ENCODE data around the gene ACKR3.

ACKR3 gene

GRCh38 chr2:236535024-236535423, 34.6 kb upstream of the ACKR3 start:
- Histone ChIP-seq H3K36me3 (ENCODE audit: control insufficient read depth, insufficient read depth, low read length) (no peaks in the 10 kb centered on the region), H3K27me3 (ENCODE audit: control insufficient read depth, insufficient read depth, low read length) (no peaks in the 10 kb centered on the region), H3K4me1 (ENCODE audit: control insufficient read depth, insufficient read depth, low read length) (no peaks in the 10 kb centered on the region), H3K4me3 (ENCODE audit: low read length) (no peak overlapping the region), H3K27ac (ENCODE audit: low read length) (no peak overlapping the region), H3K9me3 (ENCODE audit: control insufficient read depth, insufficient read depth, low read length) (no peaks in the 10 kb centered on the region)
- no CpG with 5 or more reads among the region's 5 CpGs for WGBS (ENCODE audit: insufficient coverage, insufficient read length)
- DNase-seq (ENCODE audit: low read depth, low spot score), result no peak

GRCh38 chr2:236536727-236537398, 32.8 kb upstream of the ACKR3 start:
- no peaks in the 10 kb centered on the region for H3K4me1 ChIP-seq (ENCODE audit: control insufficient read depth, insufficient read depth, low read length)
- H3K36me3 ChIP-seq (ENCODE audit: control insufficient read depth, insufficient read depth, low read length), result no peaks in the 10 kb centered on the region
- WGBS (ENCODE audit: insufficient coverage, insufficient read length), result no CpG with 5 or more reads among the region's 6 CpGs
- no peaks in the 10 kb centered on the region for H3K27me3 ChIP-seq (ENCODE audit: control insufficient read depth, insufficient read depth, low read length)
- no peak for DNase-seq (ENCODE audit: low read depth, low spot score)
- H3K4me3 ChIP-seq (ENCODE audit: low read length), result no peak overlapping the region
- H3K9me3 ChIP-seq (ENCODE audit: control insufficient read depth, insufficient read depth, low read length), result no peaks in the 10 kb centered on the region
- H3K27ac ChIP-seq (ENCODE audit: low read length), result no peak overlapping the region

GRCh38 chr2:236538242-236538641, 31.4 kb upstream of the ACKR3 start:
- no peaks in the 10 kb centered on the region for H3K27me3 ChIP-seq (ENCODE audit: control insufficient read depth, insufficient read depth, low read length)
- no peaks in the 10 kb centered on the region for H3K4me1 ChIP-seq (ENCODE audit: control insufficient read depth, insufficient read depth, low read length)
- H3K9me3 ChIP-seq (ENCODE audit: control insufficient read depth, insufficient read depth, low read length), result no peaks in the 10 kb centered on the region
- no peak for DNase-seq (ENCODE audit: low read depth, low spot score)
- WGBS (ENCODE audit: insufficient coverage, insufficient read length), result no CpG with 5 or more reads among the region's 5 CpGs
- H3K36me3 ChIP-seq (ENCODE audit: control insufficient read depth, insufficient read depth, low read length), result no peaks in the 10 kb centered on the region
- no peak overlapping the region for H3K4me3 ChIP-seq (ENCODE audit: low read length)
- H3K27ac ChIP-seq (ENCODE audit: low read length), result no peak overlapping the region

GRCh38 chr2:236541008-236541562, 28.5 kb upstream of the ACKR3 start:
- no CpG with 5 or more reads among the region's 4 CpGs for WGBS (ENCODE audit: insufficient coverage, insufficient read length)
- Histone ChIP-seq H3K27me3 (ENCODE audit: control insufficient read depth, insufficient read depth, low read length) (no peaks in the 10 kb centered on the region), H3K36me3 (ENCODE audit: control insufficient read depth, insufficient read depth, low read length) (no peaks in the 10 kb centered on the region), H3K4me1 (ENCODE audit: control insufficient read depth, insufficient read depth, low read length) (no peaks in the 10 kb centered on the region), H3K9me3 (ENCODE audit: control insufficient read depth, insufficient read depth, low read length) (no peaks in the 10 kb centered on the region), H3K27ac (ENCODE audit: low read length) (no peak overlapping the region), H3K4me3 (ENCODE audit: low read length) (no peak overlapping the region)
- no peak for DNase-seq (ENCODE audit: low read depth, low spot score)

GRCh38 chr2:236544362-236544761, 25.3 kb upstream of the ACKR3 start:
- Histone ChIP-seq H3K27ac (ENCODE audit: low read length) (no peak overlapping the region), H3K4me1 (ENCODE audit: control insufficient read depth, insufficient read depth, low read length) (no peaks in the 10 kb centered on the region), H3K36me3 (ENCODE audit: control insufficient read depth, insufficient read depth, low read length) (no peaks in the 10 kb centered on the region), H3K9me3 (ENCODE audit: control insufficient read depth, insufficient read depth, low read length) (no peaks in the 10 kb centered on the region), H3K27me3 (ENCODE audit: control insufficient read depth, insufficient read depth, low read length) (no peaks in the 10 kb centered on the region), H3K4me3 (ENCODE audit: low read length) (no peak overlapping the region)
- no CpG with 5 or more reads among the region's 13 CpGs for WGBS (ENCODE audit: insufficient coverage, insufficient read length)
- no peak for DNase-seq (ENCODE audit: low read depth, low spot score)

GRCh38 chr2:236545248-236545658, 24.4 kb upstream of the ACKR3 start:
- Histone ChIP-seq H3K9me3 (ENCODE audit: control insufficient read depth, insufficient read depth, low read length) (no peaks in the 10 kb centered on the region), H3K4me1 (ENCODE audit: control insufficient read depth, insufficient read depth, low read length) (no peaks in the 10 kb centered on the region), H3K4me3 (ENCODE audit: low read length) (no peak overlapping the region), H3K27ac (ENCODE audit: low read length) (no peak overlapping the region), H3K27me3 (ENCODE audit: control insufficient read depth, insufficient read depth, low read length) (no peaks in the 10 kb centered on the region), H3K36me3 (ENCODE audit: control insufficient read depth, insufficient read depth, low read length) (no peaks in the 10 kb centered on the region)
- no CpG with 5 or more reads among the region's 11 CpGs for WGBS (ENCODE audit: insufficient coverage, insufficient read length)
- DNase-seq (ENCODE audit: low read depth, low spot score), result no peak

GRCh38 chr2:236545814-236546480, 23.7 kb upstream of the ACKR3 start:
- no peak overlapping the region for H3K4me3 ChIP-seq (ENCODE audit: low read length)
- H3K36me3 ChIP-seq (ENCODE audit: control insufficient read depth, insufficient read depth, low read length), result no peaks in the 10 kb centered on the region
- H3K27ac ChIP-seq (ENCODE audit: low read length), result no peak overlapping the region
- no CpG with 5 or more reads among the region's 13 CpGs for WGBS (ENCODE audit: insufficient coverage, insufficient read length)
- no peaks in the 10 kb centered on the region for H3K27me3 ChIP-seq (ENCODE audit: control insufficient read depth, insufficient read depth, low read length)
- no peak for DNase-seq (ENCODE audit: low read depth, low spot score)
- no peaks in the 10 kb centered on the region for H3K9me3 ChIP-seq (ENCODE audit: control insufficient read depth, insufficient read depth, low read length)
- H3K4me1 ChIP-seq (ENCODE audit: control insufficient read depth, insufficient read depth, low read length), result 0 out of 2 replicates have a peak, but pooled peaks cover 1% of the 10 kb centered on the region

- Histone ChIP-seq H3K36me3 (ENCODE audit: control insufficient read depth, insufficient read depth, low read length) (no peaks in the 10 kb centered on the region), H3K9me3 (ENCODE audit: control insufficient read depth, insufficient read depth, low read length) (no peaks in the 10 kb centered on the region), H3K4me1 (ENCODE audit: control insufficient read depth, insufficient read depth, low read length) (peaks cover 6% of the 10 kb centered on the region; the same call in 1 of the 2 replicates), H3K4me3 (ENCODE audit: low read length) (no peak overlapping the region), H3K27ac (ENCODE audit: low read length) (no peak overlapping the region), H3K27me3 (ENCODE audit: control insufficient read depth, insufficient read depth, low read length) (no peaks in the 10 kb centered on the region)
- WGBS (ENCODE audit: insufficient coverage, insufficient read length), result no CpG with 5 or more reads among the region's 7 CpGs
- no peak for DNase-seq (ENCODE audit: low read depth, low spot score)
These were observed 23.0 kb upstream of the ACKR3 start for GRCh38 chr2:236546561-236547002.

GRCh38 chr2:236547725-236548124, 21.9 kb upstream of the ACKR3 start:
- WGBS (ENCODE audit: insufficient coverage, insufficient read length), result no CpG with 5 or more reads among the region's 1 CpG
- no peaks in the 10 kb centered on the region for H3K27me3 ChIP-seq (ENCODE audit: control insufficient read depth, insufficient read depth, low read length)
- no peak overlapping the region for H3K4me3 ChIP-seq (ENCODE audit: low read length)
- no peaks in the 10 kb centered on the region for H3K36me3 ChIP-seq (ENCODE audit: control insufficient read depth, insufficient read depth, low read length)
- H3K27ac ChIP-seq (ENCODE audit: low read length), result no peak overlapping the region
- no peak for DNase-seq (ENCODE audit: low read depth, low spot score)
- no peaks in the 10 kb centered on the region for H3K9me3 ChIP-seq (ENCODE audit: control insufficient read depth, insufficient read depth, low read length)
- H3K4me1 ChIP-seq (ENCODE audit: control insufficient read depth, insufficient read depth, low read length), result peaks cover 9% of the 10 kb centered on the region; the same call in 1 of the 2 replicates

GRCh38 chr2:236548179-236548921, 21.3 kb upstream of the ACKR3 start:
- no peak for DNase-seq (ENCODE audit: low read depth, low spot score)
- H3K4me3 ChIP-seq (ENCODE audit: low read length), result no peak overlapping the region

More at GRCh38 chr2:236548179-236548921, 21.3 kb upstream of the ACKR3 start:
- Histone ChIP-seq H3K9me3 (ENCODE audit: control insufficient read depth, insufficient read depth, low read length) (no peaks in the 10 kb centered on the region), H3K36me3 (ENCODE audit: control insufficient read depth, insufficient read depth, low read length) (no peaks in the 10 kb centered on the region), H3K27ac (ENCODE audit: low read length) (no peak overlapping the region), H3K4me1 (ENCODE audit: control insufficient read depth, insufficient read depth, low read length) (peaks cover 9% of the 10 kb centered on the region; the same call in 1 of the 2 replicates), H3K27me3 (ENCODE audit: control insufficient read depth, insufficient read depth, low read length) (no peaks in the 10 kb centered on the region)
- no CpG with 5 or more reads among the region's 5 CpGs for WGBS (ENCODE audit: insufficient coverage, insufficient read length)
